WI38 (cell line): Measurements from ENCODE around the gene MYCBPAP.

ENCODE experiments used
- H3K4me3 ChIP-seq: 2 replicates; pipeline ENCODE4 v1.5.1; 2011; ENCODE audit warnings: low read depth, mild to moderate bottlenecking, control low read depth, low read length
- CTCF ChIP-seq: IDR thresholded peaks from 2 replicates; pipeline ENCODE4 v1.5.1; 2012; ENCODE audit warnings: low read depth, mild to moderate bottlenecking, control low read depth, low read length

MYCBPAP gene

DNA sequence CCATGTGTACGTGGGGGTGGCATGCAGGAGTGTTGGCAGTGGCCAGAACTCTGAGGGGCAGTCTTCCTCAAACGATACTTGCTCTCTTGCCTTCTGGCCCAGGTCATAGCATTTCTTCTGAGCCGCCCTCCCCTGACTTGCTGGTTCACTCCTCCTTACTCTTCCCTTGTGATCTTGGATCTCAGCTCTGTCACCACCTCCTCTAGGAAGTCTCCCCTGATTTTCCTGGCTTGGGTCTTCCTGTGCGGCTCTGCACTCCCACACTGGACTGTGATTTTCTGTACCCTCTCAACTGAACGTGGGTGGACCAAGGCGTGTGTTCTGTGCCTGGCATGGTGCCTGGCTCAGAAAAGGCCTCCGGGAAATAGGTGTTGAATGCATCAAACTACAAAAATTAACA, 27.2 kb downstream of the MYCBPAP start:
- TF ChIP-seq CTCF: no peak
- no peak overlapping the region for H3K4me3 ChIP-seq

DNA sequence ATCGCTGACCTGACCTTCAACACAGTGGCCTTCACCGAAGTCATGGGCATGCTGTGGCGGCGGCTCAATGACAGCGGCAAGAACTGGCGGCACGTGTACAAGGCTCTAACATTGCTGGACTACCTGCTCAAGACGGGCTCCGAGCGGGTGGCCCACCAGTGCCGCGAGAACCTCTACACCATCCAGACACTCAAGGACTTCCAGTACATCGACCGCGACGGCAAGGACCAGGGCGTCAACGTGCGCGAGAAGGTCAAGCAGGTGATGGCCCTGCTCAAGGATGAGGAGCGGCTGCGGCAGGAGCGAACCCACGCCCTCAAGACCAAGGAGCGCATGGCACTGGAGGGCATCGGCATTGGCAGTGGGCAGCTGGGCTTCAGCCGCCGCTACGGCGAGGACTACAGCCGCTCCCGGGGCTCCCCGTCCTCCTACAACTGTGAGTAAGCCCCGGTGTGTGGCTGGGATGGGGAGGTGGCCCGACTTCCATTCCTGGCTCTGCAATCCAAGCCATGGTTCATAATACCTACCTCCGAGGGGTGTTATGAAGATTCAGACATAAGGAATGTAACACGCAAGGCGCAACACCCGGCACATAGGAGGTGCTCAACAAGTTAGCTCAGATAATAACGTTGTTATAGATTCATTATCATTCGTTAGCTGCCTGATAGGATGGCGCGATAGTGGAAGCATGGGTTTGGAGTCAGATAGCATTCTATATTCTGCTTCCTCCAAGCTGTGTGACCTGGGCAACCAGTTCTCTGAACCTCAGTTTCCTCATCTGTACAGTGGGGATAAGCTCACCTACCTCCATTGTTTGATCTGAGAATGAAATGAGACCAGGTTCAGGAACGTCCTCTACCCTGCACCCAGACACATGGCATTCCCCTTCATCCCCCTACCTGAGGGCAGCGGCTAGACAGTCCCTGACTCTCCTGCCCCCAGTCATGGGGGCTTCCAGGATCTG, 28.7 kb downstream of the MYCBPAP start:
- TF ChIP-seq CTCF: no peak
- no peak overlapping the region for H3K4me3 ChIP-seq

- no peak overlapping the region for H3K4me3 ChIP-seq
- no peak for TF ChIP-seq CTCF
Observed at GRCh38 chr17:50537721-50538548, 29.7 kb downstream of the MYCBPAP start.

GRCh38 chr17:50538549-50539410, 30.5 kb downstream of the MYCBPAP start:
- no peak overlapping the region for H3K4me3 ChIP-seq
- no peak for TF ChIP-seq CTCF

GRCh38 chr17:50539762-50540559, 31.7 kb downstream of the MYCBPAP start:
- H3K4me3 ChIP-seq: no peak overlapping the region
- TF ChIP-seq CTCF: no peak

GRCh38 chr17:50540560-50541401, 32.5 kb downstream of the MYCBPAP start:
- no peak overlapping the region for H3K4me3 ChIP-seq

More at GRCh38 chr17:50540560-50541401, 32.5 kb downstream of the MYCBPAP start:
- no peak for TF ChIP-seq CTCF
